ENCODE measurements around the gene CGAS.
"Not testable (repeated sequence)": the region's sequence is repeated elsewhere in the genome, so short reads cannot be mapped to it uniquely, and the experiment has no call there.

CGAS gene

GRCh38 chr6:73452107-73452461 is at the start of gene CGAS:
CGAS (minus strand) TSS chr6:73452297; CDS start chr6:73452181, 116 bp downstream.
- Mint-ChIP-seq H3K27ac (peak within 1 kb of the TSS; percentile 87), H3K36me3 (peaks cover 2% of the 10 kb centered on the region), H3K4me3 (peak within 1 kb of the TSS; percentile 94), H3K4me1 (ENCODE audit: low read depth) (peaks cover 24% of the 10 kb centered on the region), H3K9me3 (ENCODE audit: low read depth) (no peaks in the 10 kb centered on the region), H3K27me3 (no peaks in the 10 kb centered on the region)

- no peak overlapping the region for H3K4me3 Mint-ChIP-seq
- H3K27ac Mint-ChIP-seq = no peak overlapping the region
- H3K27me3 Mint-ChIP-seq = no peaks in the 10 kb centered on the region
- H3K36me3 Mint-ChIP-seq = peaks cover 2% of the 10 kb centered on the region
- H3K9me3 Mint-ChIP-seq (ENCODE audit: low read depth) = no peaks in the 10 kb centered on the region
- H3K4me1 Mint-ChIP-seq (ENCODE audit: low read depth) = no peaks in the 10 kb centered on the region
Observed at GRCh38 chr6:73497915-73498314, 45.8 kb upstream of the CGAS start.

GRCh38 chr6:73491377-73491776 is 39.3 kb upstream of the CGAS start:
- H3K4me3 Mint-ChIP-seq = no peak overlapping the region

GRCh38 chr6:73487473-73487872 is 35.4 kb upstream of the CGAS start:
- peaks cover 15% of the 10 kb centered on the region for H3K36me3 Mint-ChIP-seq
- H3K4me3 Mint-ChIP-seq = no peak overlapping the region
- peak overlapping the region; percentile 41 for H3K27ac Mint-ChIP-seq
- H3K9me3 Mint-ChIP-seq (ENCODE audit: low read depth) = no peaks in the 10 kb centered on the region
- H3K4me1 Mint-ChIP-seq (ENCODE audit: low read depth) = peaks cover 4% of the 10 kb centered on the region
- no peaks in the 10 kb centered on the region for H3K27me3 Mint-ChIP-seq

More at GRCh38 chr6:73491377-73491776, 39.3 kb upstream of the CGAS start:
- Mint-ChIP-seq H3K27ac (no peak overlapping the region), H3K36me3 (peaks cover 15% of the 10 kb centered on the region), H3K4me1 (ENCODE audit: low read depth) (peaks cover 4% of the 10 kb centered on the region), H3K9me3 (ENCODE audit: low read depth) (no peaks in the 10 kb centered on the region), H3K27me3 (no peaks in the 10 kb centered on the region)

- Mint-ChIP-seq H3K27ac (no peak overlapping the region), H3K9me3 (ENCODE audit: low read depth) (no peaks in the 10 kb centered on the region), H3K4me1 (ENCODE audit: low read depth) (no peaks in the 10 kb centered on the region), H3K36me3 (peaks cover 15% of the 10 kb centered on the region), H3K27me3 (no peaks in the 10 kb centered on the region), H3K4me3 (no peak overlapping the region)
Observed at GRCh38 chr6:73484438-73484837, 32.3 kb upstream of the CGAS start.

- H3K27me3 Mint-ChIP-seq = no peaks in the 10 kb centered on the region
- H3K27ac Mint-ChIP-seq = no peak overlapping the region
- H3K4me1 Mint-ChIP-seq (ENCODE audit: low read depth) = no peaks in the 10 kb centered on the region
- H3K36me3 Mint-ChIP-seq = peaks cover 8% of the 10 kb centered on the region
- no peak overlapping the region for H3K4me3 Mint-ChIP-seq
- H3K9me3 Mint-ChIP-seq (ENCODE audit: low read depth) = no peaks in the 10 kb centered on the region
Observed at GRCh38 chr6:73481969-73482368, 29.9 kb upstream of the CGAS start.

GRCh38 chr6:73477407-73477806 is 25.3 kb upstream of the CGAS start:
- no peak overlapping the region for H3K4me3 Mint-ChIP-seq
- H3K4me1 Mint-ChIP-seq (ENCODE audit: low read depth) = peaks cover 2% of the 10 kb centered on the region
- H3K36me3 Mint-ChIP-seq = peaks cover 8% of the 10 kb centered on the region
- no peak overlapping the region for H3K27ac Mint-ChIP-seq
- no peaks in the 10 kb centered on the region for H3K9me3 Mint-ChIP-seq (ENCODE audit: low read depth)
- H3K27me3 Mint-ChIP-seq = no peaks in the 10 kb centered on the region

- Mint-ChIP-seq H3K4me1 (ENCODE audit: low read depth) (peaks cover 7% of the 10 kb centered on the region), H3K4me3 (no peak overlapping the region), H3K9me3 (ENCODE audit: low read depth) (no peaks in the 10 kb centered on the region), H3K36me3 (peaks cover 6% of the 10 kb centered on the region), H3K27me3 (no peaks in the 10 kb centered on the region), H3K27ac (no peak overlapping the region)
Observed at GRCh38 chr6:73476723-73477122, 24.6 kb upstream of the CGAS start.

GRCh38 chr6:73471686-73472290 is 19.7 kb upstream of the CGAS start:
- H3K4me3 Mint-ChIP-seq = peak overlapping the region; percentile 32
- no peaks in the 10 kb centered on the region for H3K36me3 Mint-ChIP-seq
- H3K4me1 Mint-ChIP-seq (ENCODE audit: low read depth) = peaks cover 13% of the 10 kb centered on the region
- H3K9me3 Mint-ChIP-seq (ENCODE audit: low read depth) = no peaks in the 10 kb centered on the region
- no peaks in the 10 kb centered on the region for H3K27me3 Mint-ChIP-seq
- H3K27ac Mint-ChIP-seq = peak overlapping the region; percentile 74

- peaks cover 31% of the 10 kb centered on the region for H3K4me1 Mint-ChIP-seq (ENCODE audit: low read depth)
Observed at GRCh38 chr6:73461537-73462350, 9.6 kb upstream of the CGAS start, which contains the start of gene MTO1. MTO1 (plus strand) TSS chr6:73461737; CDS start chr6:73461855, 118 bp downstream.

GRCh38 chr6:73460056-73460455 is 8.0 kb upstream of the CGAS start:
- H3K9me3 Mint-ChIP-seq (ENCODE audit: low read depth) = no peaks in the 10 kb centered on the region
- peak overlapping the region; percentile 73 for H3K4me3 Mint-ChIP-seq
- no peaks in the 10 kb centered on the region for H3K36me3 Mint-ChIP-seq
- peak overlapping the region; percentile 78 for H3K27ac Mint-ChIP-seq
- H3K27me3 Mint-ChIP-seq = no peaks in the 10 kb centered on the region
- H3K4me1 Mint-ChIP-seq (ENCODE audit: low read depth) = peaks cover 32% of the 10 kb centered on the region

More at GRCh38 chr6:73461537-73462350, 9.6 kb upstream of the CGAS start, which contains the start of gene MTO1:
- no peaks in the 10 kb centered on the region for H3K36me3 Mint-ChIP-seq
- H3K9me3 Mint-ChIP-seq (ENCODE audit: low read depth) = no peaks in the 10 kb centered on the region
- H3K27ac Mint-ChIP-seq = peak within 1 kb of the TSS; percentile 99
- H3K27me3 Mint-ChIP-seq = no peaks in the 10 kb centered on the region
- peak within 1 kb of the TSS; percentile 99 for H3K4me3 Mint-ChIP-seq

- not testable (repeated sequence) for H3K36me3 Mint-ChIP-seq; H3K27me3 Mint-ChIP-seq; H3K4me3 Mint-ChIP-seq; H3K9me3 Mint-ChIP-seq (ENCODE audit: low read depth)
- Mint-ChIP-seq H3K27ac (peak overlapping the region; percentile 43), H3K4me1 (ENCODE audit: low read depth) (peaks cover 33% of the 10 kb centered on the region)
Observed at GRCh38 chr6:73459474-73459873, 7.4 kb upstream of the CGAS start.

- H3K9me3 Mint-ChIP-seq (ENCODE audit: low read depth) = no peaks in the 10 kb centered on the region
- peaks cover 16% of the 10 kb centered on the region for H3K4me1 Mint-ChIP-seq (ENCODE audit: low read depth)
- no peak overlapping the region for H3K4me3 Mint-ChIP-seq
- no peaks in the 10 kb centered on the region for H3K36me3 Mint-ChIP-seq
- H3K27me3 Mint-ChIP-seq = no peaks in the 10 kb centered on the region
- H3K27ac Mint-ChIP-seq = no peak overlapping the region
Observed at GRCh38 chr6:73455865-73456629, 4.0 kb upstream of the CGAS start.

GRCh38 chr6:73451223-73452106 is 632 bp downstream of the CGAS start:
- Mint-ChIP-seq H3K36me3 (peaks cover 2% of the 10 kb centered on the region), H3K27ac (peak overlapping the region; percentile 87), H3K4me3 (peak overlapping the region; percentile 94), H3K27me3 (no peaks in the 10 kb centered on the region), H3K9me3 (ENCODE audit: low read depth) (no peaks in the 10 kb centered on the region), H3K4me1 (ENCODE audit: low read depth) (peaks cover 24% of the 10 kb centered on the region)

All from activated naive CD8-positive, alpha-beta T cell (primary cell).